Naive B cell (primary cell): ENCODE results near the gene ERN1. TPM values are rescaled to one million over a fixed set of nuclear protein-coding genes. Genes with fewer than 3 reads are reported as not detected.

Source experiments
- ATAC-seq, 2 donors: fragments of 150-1000 bp; cut with Tn5 transposase; 2 replicates each; pipeline ENCODE4 v1.10.0; 2021; ENCODE audit warnings: low read depth in 2 of 2, mild to moderate bottlenecking in 2 of 2, moderate library complexity in 2 of 2
- DNase-seq: peaks from one replicate; pipeline ENCODE4 v3.0.0; 2022
- H3K27ac Mint-ChIP-seq, 6 donors: one replicate each; pipeline ENCODE4 v1.8.0; 2020 to 2022; ENCODE audit warnings: mild to moderate bottlenecking in 6 of 6, mixed read lengths in 6 of 6, moderate library complexity in 5 of 6, inconsistent platforms in 2 of 6
- H3K27me3 Mint-ChIP-seq, 3 donors: one replicate each; pipeline ENCODE4 v1.8.0; 2021 to 2022; ENCODE audit warnings: mixed read lengths in 3 of 3, mild to moderate bottlenecking in 1 of 3
- H3K36me3 Mint-ChIP-seq, 2 donors: one replicate each; pipeline ENCODE4 v1.8.0; 2020 to 2022; ENCODE audit warnings: mixed read lengths in 2 of 2, inconsistent platforms in 1 of 2, mild to moderate bottlenecking in 1 of 2
- H3K4me1 Mint-ChIP-seq, 3 donors: one replicate each; pipeline ENCODE4 v1.8.0; 2020 to 2022; ENCODE audit warnings: mixed read lengths in 3 of 3, inconsistent platforms in 1 of 3, mild to moderate bottlenecking in 1 of 3, moderate library complexity in 1 of 3
- H3K4me3 Mint-ChIP-seq, 8 donors: one replicate each; pipeline ENCODE4 v1.8.0; 2020 to 2022; ENCODE audit warnings: mild to moderate bottlenecking in 8 of 8, mixed read lengths in 8 of 8, moderate library complexity in 8 of 8, inconsistent platforms in 2 of 8
- H3K9me3 Mint-ChIP-seq, 7 donors: one replicate each; pipeline ENCODE4 v1.8.0; 2020 to 2022; ENCODE audit warnings: mixed read lengths in 7 of 7, mild to moderate bottlenecking in 5 of 7, inconsistent platforms in 2 of 7, moderate library complexity in 1 of 7
- polyA plus RNA-seq, 6 donors: library from polyadenylated mRNA; unstranded; fragments of 300-500 nt; fragmentation: Illumina TruSeq; gene quantifications; one replicate each; pipeline ENCODE4 v1.2.3, GENCODE V29; 2021; ENCODE audit warnings: low read depth in 6 of 6

ERN1 gene
- polyA plus RNA-seq, 6 donors from 2014 or later = 2.2 to 5.1 (median 4.2) TPM

GRCh38 chr17:63996430-63997182, 133.3 kb downstream of the ERN1 start:
- Mint-ChIP-seq H3K4me1 (peaks cover 39 to 54% (median 52%) of the 10 kb centered on the region in 3 donors), H3K4me3 (peak overlapping the region in 6 of 8 donors; percentile 22 to 87 (median 82)), H3K27ac (peak overlapping the region in 4 of 6 donors; percentile 26 to 82 (median 48)), H3K27me3 (peaks cover 0 to 8% (median 0%) of the 10 kb centered on the region in 3 donors), H3K36me3 (no peaks in the 10 kb centered on the region), H3K9me3 (no peaks in the 10 kb centered on the region)
- no peak for DNase-seq
- no peak for ATAC-seq

- peak overlapping the region in 3 of 8 donors; percentile 29 to 77 (median 61) for H3K4me3 Mint-ChIP-seq
- DNase-seq (no peak), ATAC-seq (no peak)
- peaks cover 0 to 8% (median 0%) of the 10 kb centered on the region in 3 donors for H3K27me3 Mint-ChIP-seq
- no peaks in the 10 kb centered on the region for H3K9me3 Mint-ChIP-seq
- H3K27ac Mint-ChIP-seq = no peak overlapping the region
- peaks cover 47 to 64% (median 54%) of the 10 kb centered on the region in 3 donors for H3K4me1 Mint-ChIP-seq
- no peaks in the 10 kb centered on the region for H3K36me3 Mint-ChIP-seq
Measured at GRCh38 chr17:63995626-63996025, 134.3 kb downstream of the ERN1 start.

- Mint-ChIP-seq H3K27me3 (peaks cover 0 to 8% (median 0%) of the 10 kb centered on the region in 3 donors), H3K4me3 (peak overlapping the region in 1 of 8 donors; percentile 35), H3K9me3 (no peaks in the 10 kb centered on the region), H3K27ac (peak overlapping the region in 3 of 6 donors; percentile 44 to 54 (median 47)), H3K4me1 (peaks cover 43 to 56% (median 50%) of the 10 kb centered on the region in 3 donors), H3K36me3 (no peaks in the 10 kb centered on the region)
- DNase-seq (peak; percentile 22), ATAC-seq (peak; percentile 20 to 22)
Measured at GRCh38 chr17:63993368-63993985, 136.5 kb downstream of the ERN1 start.

GRCh38 chr17:63991611-63992010, 138.3 kb downstream of the ERN1 start:
- peaks cover 0 to 8% (median 0%) of the 10 kb centered on the region in 3 donors for H3K27me3 Mint-ChIP-seq
- no peak for ATAC-seq
- peak overlapping the region in 5 of 8 donors; percentile 29 to 78 (median 39) for H3K4me3 Mint-ChIP-seq
- H3K4me1 Mint-ChIP-seq = peaks cover 35 to 45% (median 42%) of the 10 kb centered on the region in 3 donors
- no peaks in the 10 kb centered on the region for H3K9me3 Mint-ChIP-seq
- peak overlapping the region in 2 of 6 donors; percentile 83 for H3K27ac Mint-ChIP-seq
- no peaks in the 10 kb centered on the region for H3K36me3 Mint-ChIP-seq
- no peak for DNase-seq

GRCh38 chr17:63989622-63990345, 140.2 kb downstream of the ERN1 start:
- peaks cover 39 to 58% (median 54%) of the 10 kb centered on the region in 3 donors for H3K4me1 Mint-ChIP-seq
- no peaks in the 10 kb centered on the region for H3K9me3 Mint-ChIP-seq
- H3K27ac Mint-ChIP-seq = peak overlapping the region in 4 of 6 donors; percentile 8 to 93 (median 74)

More at GRCh38 chr17:63989622-63990345, 140.2 kb downstream of the ERN1 start:
- ATAC-seq (no peak), DNase-seq (no peak)
- no peaks in the 10 kb centered on the region for H3K36me3 Mint-ChIP-seq
- peaks cover 0 to 8% (median 0%) of the 10 kb centered on the region in 3 donors for H3K27me3 Mint-ChIP-seq
- peak overlapping the region in 5 of 8 donors; percentile 50 to 87 (median 78) for H3K4me3 Mint-ChIP-seq

Other genes starting within 250 kb of the ERN1 start
- not detected for gene GH2, start 248.2 kb downstream of the ERN1 start, polyA plus RNA-seq
- gene CSH1, start 233.6 kb downstream of the ERN1 start, polyA plus RNA-seq = not detected
- not detected for gene CSHL1, start 218.9 kb downstream of the ERN1 start, polyA plus RNA-seq
- gene GH1, start 211.3 kb downstream of the ERN1 start, polyA plus RNA-seq = 1 to 10 TPM in 1 of 6 donors, not detected in 5; 1.8 TPM
- gene CD79B, start 197.8 kb downstream of the ERN1 start, polyA plus RNA-seq = 1,000 to 10,000 TPM; 2,263 to 2,851 (median 2,433) TPM
- gene SCN4A, start 157.2 kb downstream of the ERN1 start, polyA plus RNA-seq = 1 to 10 TPM in 3 of 6 donors, under 1 TPM in 2, not detected in 1; 0.89 to 1.4 (median 1.1) TPM
- gene PRR29, start 131.8 kb downstream of the ERN1 start, polyA plus RNA-seq = 1 to 10 TPM; 3.5 to 6.8 (median 5.8) TPM
- gene ICAM2, start 109.5 kb downstream of the ERN1 start, polyA plus RNA-seq = 100 to 1,000 TPM; 214 to 346 (median 290) TPM
- gene TEX2, start 133.1 kb upstream of the ERN1 start, polyA plus RNA-seq = 1 to 10 TPM; 1.1 to 5.2 (median 3.8) TPM